Midbrain (tissue), 1 donor: ENCODE data around the gene GRIN2A.
A peak's percentile ranks its signal among the peaks of the same experiment; 100 is the strongest.

ENCODE experiments used
- DNase-seq: peaks from one replicate; lab custom pipeline; 2025; lab: John Stamatoyannopoulos, UW

Gene GRIN2A

DNA sequence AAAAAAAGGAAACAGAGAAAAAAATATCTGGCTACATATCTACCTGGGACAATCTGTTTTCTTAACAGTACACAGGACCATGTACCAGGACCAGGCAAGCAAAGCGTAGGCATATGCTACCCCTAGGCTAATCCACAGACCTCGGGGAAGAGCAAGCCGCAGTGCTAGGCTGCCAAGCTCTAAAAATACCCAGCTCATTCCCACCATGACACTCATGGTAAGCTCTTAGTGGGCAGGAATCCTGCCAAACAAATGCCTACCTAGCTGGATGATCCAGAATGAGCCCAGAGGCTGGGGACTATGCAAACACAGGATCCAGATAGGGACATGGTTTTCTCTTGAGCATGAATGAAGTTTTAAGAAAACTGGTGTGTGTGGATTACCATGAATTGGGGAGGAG lies 95.6 kb downstream of the GRIN2A start:
- DNase-seq = no peak

DNA sequence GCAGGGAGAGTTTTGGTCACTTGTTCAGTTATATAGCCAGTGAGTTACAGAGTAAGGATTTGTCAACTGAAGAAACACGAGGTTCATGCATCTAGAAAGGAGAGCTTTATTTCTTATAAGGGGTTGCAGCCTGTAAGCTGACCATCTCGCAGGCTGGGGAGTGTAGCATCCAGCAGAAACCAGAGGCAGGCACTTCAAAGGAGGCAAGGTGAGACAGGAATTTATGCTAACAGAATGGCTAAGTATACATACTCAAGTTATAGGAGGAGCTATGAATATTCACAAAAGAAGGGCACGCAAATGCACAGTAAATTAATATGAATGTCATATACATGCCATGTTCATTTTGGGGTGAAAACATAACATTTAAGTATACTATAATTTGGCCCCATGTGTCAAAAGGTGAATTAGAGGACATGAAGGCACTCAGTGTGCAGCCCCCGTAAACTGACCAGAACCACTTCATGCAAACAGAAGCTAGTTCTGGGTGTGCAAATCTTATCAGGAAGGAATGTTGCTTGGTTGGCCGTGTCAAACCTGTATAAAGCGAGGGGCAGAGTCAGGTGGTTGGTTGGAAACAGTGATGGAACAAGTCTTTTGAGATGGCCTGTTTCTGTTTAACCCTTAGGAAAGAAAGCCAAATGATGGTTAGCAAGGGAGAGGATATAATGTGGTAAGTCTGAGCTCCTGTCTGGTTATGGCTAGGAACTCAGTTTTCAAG lies 97.0 kb downstream of the GRIN2A start:
- DNase-seq = no peak

DNA sequence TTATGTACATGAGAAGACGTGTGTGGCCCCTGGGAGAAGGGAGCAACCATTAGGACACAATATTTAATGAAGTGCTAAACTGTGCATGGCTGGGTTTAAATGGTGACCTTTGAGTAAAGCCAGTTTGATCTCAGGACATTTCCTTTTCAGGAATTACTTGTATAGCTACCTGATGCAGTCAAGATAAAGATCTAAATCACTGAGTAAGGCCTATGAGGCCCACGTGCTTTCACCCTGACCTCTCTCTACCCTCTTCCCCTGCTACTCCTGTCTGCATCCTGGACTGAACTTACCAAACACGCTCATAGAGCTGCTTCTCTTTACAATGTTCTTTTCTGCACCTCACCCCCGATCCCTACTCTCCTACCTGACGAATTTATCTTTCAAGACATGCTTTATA lies 98.9 kb downstream of the GRIN2A start:
- DNase-seq = no peak

DNA sequence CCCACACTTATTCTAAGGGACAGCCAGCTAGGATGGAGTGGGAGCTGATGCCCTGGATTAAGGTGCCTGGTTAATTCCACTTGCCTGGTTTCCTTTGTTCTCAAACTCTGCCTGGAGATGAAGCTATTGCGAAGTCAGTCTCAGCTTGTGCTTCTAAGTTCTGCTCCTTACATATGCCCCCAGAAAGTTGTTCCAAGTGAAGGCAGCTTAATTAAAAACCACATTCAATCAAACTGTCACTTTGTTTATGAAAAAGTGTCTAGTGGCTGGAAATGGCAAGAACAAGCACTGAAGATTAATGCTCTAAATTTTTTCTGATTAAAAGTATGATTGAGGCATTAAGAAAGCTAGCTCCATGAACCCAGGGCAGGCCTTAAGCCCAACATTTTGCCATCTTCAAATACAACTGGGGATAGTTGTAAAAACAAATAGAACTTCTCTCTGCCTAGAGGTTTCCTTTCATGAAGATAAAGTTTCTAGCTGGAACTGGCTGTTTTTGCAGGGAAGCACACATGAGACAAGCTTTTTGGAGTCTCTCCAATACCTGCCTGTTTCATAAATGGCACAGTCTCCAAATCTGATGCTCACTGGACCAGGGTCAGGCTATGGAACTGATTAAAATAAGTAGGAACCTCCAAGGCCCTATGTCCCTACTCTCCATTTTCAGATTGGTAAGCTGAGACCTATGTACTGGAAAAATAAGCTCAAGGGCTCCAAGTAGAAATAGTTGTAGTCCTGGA lies 100.9 kb downstream of the GRIN2A start:
- no peak for DNase-seq

DNA sequence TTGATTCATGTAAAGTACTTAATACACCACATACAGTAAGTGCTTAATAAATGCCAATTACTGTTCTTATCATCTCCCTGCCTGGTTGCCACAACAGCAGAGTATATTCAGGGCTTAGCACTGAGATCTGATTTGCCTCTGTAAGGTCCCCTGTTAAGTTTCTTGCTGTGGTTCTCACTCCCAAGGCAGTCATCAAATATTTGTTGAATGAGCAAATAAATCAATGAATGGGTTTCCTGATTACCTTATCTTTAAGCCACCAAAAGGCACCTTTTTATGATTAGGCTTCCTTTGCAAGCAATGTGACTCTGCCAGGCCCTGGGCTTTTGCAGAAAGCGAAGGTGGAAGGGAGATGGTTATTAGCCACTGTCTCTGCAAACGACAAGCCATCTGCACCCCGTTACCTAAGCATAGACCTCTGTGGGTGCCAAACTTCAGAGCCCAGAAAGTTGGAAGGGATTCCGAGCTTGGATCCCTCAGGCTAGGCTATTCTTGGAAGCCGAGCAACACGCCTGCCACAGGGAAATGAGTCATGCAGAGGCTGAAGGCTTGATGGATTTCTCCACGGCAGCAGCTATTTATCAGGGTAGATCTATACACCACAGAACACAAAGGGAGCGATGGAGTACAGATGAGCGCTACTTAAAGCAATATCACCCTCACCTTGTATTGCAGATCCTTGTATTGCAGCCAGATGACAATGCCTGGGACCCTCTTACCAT lies 102.0 kb downstream of the GRIN2A start:
- DNase-seq = peak; percentile 33

DNA sequence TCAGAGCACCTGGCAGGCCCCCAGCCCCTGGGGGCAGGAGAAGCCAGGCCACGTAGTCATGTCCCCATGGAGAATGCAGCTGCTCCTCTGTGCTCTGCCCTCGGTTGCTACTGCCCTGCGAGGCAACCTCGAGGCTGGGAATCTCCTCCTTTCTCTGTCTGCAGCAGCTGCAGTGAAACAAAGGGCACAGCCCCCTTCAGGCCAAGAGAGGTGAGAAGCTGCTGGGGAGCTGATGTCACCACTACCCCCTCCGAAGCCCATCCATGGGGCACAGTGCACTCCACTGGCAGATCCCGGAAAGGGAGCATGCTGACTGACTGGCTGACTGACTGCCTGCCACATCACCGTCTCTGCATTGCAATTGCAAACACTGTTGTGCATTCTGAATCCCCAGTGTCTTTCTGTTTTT lies 103.7 kb downstream of the GRIN2A start:
- DNase-seq = no peak

DNA sequence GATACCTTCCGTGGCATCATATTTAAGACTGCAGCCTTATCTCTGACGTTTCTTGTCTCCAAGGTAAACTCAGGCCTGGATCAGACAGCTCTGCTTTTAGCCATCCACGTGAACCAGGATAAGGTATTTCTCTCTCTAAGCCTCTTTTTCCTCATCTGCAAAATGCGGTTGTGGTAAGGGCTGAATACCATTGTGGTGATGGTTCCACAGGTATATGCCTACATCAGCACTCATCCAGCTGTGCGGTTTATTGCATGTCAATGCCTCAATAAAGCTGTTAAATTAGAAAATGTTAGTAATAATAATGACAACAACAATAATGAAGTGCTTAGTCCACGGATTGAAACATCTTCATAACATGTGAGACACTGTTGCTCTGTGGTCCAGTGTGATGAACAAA lies 104.4 kb downstream of the GRIN2A start:
- DNase-seq = no peak

DNA sequence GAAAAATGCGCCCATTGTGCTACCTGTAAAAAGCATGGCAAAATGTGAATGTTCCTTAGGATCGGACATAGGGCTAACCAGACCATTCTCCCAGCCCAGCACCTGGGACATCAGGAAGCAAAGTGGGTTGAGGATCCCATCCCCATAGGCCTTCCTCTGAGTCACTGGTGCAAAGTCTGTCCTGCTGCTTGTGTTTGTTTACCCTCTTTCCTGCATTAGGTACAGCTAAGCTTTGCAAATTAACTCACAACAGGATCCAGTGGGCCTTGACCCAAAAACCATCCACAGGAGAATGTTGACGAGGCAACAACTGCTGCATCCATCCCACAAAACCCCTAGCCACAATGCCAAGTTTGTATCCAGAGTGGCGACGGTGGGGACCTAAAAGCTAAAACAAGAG lies 106.2 kb downstream of the GRIN2A start:
- DNase-seq = no peak

DNA sequence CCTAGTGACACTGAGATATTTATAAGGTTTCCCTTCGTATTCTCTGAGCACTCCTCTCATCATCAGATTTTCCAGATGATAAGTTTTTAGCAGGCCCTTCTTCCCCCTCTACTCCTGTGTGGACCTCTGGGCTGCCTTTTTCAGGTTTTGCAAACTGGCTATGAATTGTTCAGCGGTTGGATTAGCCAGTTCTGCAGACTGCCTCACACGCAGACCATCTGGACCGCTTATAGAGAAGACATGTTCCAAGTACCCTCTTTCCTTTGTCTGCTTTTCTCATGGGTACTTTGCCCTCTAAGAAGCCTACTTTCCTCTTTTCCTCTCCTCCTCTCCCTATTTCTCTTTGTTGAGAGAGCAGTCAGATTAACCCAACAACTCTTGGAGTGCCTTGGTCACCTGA lies 111.6 kb downstream of the GRIN2A start:
- no peak for DNase-seq

DNA sequence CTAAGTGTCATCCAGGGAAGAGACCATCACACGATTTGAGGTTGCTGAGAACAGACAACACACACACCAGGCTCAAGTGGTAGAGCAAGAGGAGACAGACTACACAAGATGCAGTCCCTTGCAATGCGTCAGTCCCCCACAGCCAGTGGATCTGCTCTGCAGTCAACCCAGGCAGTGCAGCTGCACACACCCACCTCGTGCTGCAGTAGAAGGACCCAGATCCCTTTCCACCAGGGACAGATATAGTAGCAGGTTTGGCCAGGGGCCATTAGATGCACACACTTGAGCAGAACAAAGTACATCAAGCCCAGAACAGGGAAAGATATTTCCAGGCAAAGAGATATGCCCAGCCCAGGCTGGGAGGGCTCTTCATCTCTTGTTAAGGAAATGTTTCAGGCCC lies 112.9 kb downstream of the GRIN2A start:
- DNase-seq = no peak

DNA sequence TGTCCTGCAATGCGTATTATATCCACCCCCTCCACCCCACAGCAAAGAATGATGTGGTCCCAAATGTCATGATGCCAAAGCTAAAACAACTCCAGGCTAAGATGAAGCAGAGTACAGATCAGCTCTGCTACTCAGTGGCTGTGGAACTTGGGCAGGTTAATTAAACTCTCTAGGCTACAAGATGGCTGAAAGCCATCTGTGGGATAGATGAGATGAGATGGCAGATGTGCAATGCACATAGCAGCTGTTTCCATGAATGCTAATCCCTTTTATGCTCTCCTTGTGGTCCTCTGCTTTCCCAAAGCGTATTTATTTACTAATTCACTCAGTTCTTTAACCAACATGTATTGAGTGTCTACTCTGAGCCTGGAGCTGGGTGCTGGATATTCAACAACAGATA lies 114.4 kb downstream of the GRIN2A start:
- no peak for DNase-seq

DNA sequence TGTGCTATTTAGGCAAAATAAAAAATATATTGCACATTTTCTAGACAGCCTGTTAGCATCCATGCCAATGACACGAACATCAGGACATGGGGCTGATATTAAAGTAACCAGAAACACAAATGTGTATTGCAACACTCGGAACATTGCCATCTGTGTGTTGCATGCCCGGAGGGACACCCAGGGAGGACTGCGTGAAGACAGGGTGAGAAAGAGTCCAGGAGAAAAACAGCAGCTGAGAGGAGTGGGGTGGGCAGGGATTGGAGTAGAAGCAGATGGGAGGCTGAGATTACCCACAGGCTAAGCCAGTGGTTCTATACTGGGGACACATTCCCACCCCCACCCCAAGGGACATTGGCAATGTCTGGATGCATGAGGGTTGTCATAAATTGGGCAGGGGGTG lies 114.8 kb downstream of the GRIN2A start:
- DNase-seq = no peak

DNA sequence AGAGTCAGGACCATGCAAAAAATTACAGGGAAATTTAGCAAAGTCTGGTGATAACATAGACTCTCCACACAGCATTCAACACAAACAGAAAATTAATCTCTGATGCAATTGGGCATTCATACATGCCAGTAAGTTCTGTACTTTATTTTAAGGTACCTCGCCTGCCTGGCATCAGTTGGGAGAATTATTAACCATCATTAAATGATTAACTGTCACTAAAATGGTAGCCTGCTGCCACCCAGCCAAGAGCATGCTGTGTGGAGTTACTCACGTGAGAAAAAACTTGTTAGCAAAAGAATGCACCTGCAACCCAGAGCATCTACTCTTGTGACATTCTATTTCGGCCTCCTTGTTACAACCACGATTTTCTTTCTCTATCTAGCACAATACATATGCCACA lies 117.2 kb downstream of the GRIN2A start:
- DNase-seq = no peak

DNA sequence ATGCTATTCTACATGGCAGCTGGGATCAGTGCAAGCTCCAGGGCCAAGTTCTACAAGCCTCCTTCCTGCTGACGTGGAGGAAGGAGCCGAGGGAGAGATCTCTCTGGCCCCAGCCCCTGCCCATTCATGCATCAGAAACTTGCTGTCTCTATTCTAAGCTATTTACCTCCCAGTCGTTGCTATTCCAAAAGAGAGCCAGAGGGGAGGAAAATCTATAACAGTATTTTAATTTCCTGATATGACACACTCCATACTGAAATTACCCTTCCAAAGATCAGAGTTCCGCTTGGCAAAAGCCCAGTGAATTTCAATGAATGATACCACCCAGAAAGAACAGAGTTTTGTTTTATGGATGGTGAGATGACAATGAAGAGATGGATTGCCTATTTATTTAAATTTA lies 133.4 kb downstream of the GRIN2A start:
- DNase-seq = no peak

DNA sequence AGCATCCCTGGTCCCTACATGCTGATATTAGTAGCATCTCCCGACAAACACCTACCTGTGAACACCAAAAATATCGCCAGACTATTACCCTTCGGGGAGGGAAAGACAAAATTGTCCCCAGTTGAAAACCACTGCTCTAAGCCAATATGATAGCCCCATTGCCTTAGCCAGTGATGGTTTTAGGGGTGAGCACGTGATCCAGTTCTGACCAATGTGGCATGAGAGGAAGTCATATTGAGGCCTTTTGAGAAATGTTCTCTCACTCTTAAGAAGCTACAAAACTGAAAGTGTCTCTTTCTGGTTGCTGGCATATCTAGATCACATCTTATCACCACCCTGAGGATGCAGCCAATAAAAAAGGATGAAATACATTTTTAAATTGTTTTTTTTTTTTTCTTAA lies 136.3 kb downstream of the GRIN2A start:
- DNase-seq = no peak

DNA sequence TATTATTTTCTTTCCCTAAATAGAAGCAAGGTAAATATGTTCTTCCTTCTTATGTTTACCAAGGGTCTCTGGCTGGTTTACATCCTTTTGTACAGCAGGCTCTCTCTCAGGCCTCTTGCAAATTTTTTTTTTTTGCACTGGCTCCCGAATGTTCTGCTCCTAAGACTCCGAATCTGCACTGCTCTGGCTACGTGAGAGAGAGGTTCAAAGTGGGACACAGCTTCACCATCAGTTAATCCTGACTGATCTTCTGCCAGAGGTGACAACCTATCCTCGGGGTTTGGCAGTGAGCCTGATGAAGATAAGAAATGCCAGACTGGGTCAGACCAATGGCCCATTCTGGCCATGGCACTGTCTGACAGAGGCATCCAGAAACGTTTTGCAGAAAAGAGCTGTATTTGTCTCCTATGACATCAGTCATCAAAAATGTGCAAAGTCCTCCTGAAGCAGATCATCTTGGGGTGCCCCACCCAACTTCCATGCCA lies 136.9 kb downstream of the GRIN2A start:
- no peak for DNase-seq

DNA sequence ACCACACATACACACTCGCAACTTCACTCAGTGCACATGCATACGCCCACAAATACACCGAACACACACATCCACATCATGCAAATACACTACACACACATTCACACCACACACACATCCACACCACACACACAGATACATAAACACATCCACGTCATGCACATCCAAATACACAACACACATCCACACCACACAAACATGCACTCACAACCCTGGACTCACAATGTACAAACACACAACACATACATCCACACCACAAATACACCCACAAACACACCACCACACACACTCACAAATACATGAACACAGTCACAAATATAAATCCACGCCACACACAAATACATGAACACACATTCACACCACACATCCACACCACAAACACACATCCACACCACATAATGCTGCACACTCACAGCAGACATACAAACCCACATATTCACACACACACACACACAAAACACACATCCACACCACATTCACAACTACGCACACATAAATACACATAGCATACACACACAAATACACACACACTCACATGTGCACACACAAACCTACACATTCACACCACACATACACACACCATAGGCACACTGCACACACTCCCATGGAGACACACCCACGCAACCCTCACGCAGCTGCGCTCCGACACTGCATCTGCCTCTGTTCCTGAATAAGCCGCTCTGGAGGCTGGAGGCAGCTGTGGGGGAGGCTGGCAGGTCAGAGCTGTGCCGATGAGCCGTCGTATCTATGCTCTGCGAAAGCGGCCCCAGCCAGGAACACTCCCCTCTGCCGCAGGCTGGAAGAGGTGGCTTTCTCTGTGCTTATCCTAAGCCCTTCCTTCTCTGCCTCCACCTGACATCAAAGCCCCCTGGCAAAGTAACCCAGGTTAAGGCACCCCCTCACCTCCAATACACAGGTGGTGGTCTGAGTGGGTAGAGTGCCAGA lies 141.8 kb downstream of the GRIN2A start:
- DNase-seq = no peak

DNA sequence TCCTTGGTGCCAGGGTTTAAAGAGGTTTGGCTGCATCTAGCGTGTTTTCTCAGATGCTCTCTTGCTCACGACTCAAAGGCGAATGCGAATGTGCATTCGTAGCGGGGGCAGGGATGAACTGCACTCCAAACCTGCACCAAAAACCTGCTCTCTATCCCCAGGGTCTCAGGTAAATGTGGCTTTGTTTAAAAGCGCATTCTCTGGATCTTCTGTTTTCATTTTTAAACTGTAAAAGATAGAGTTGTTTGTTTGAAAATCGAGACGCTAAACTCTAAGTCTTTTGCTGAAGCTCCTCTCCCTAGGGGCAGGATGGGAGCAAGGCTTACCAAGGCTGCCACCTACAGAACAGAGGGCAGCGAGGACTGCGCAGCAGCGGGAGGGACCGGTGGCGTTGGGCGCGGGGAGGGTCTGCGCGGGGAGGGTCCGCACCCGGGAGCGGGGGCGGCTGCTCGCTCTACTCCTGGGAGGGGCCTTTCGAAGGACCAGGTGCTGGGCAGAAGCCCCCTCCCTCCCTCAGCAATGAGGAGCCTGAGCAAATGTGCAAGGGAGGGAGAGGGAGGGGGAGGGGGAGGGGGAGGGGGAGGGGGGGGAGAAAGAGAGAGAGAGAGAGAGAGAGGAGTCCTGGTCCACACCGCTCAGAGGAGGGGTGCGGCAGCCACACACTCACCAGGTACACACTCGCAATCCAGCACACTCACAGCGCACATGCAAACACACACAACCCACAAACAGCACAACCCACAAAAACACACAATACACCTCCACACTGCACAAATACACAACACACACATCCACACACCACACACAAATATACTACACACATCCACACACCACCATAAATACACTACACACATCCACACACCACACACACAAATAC lies 142.8 kb downstream of the GRIN2A start:
- DNase-seq = peak; percentile 66

DNA sequence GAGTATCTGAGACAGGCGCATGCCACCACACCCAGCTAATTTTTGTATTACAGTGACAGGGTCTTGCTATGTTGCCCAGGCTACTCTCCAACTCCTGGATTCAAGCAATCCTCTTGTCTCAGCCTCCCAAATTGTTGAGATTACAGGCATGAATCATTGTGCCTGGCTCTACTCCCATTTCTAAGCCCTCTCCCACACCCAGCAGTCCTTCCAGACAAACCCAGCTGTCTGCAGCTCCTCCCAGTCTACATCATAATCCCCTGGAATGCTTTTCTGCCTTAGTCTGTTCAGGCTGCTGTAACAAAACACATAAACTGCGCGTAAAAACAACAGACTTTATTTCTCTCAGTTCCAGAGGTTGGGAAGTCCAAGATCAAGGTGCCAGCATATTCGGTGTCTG lies 144.5 kb downstream of the GRIN2A start:
- no peak for DNase-seq

DNA sequence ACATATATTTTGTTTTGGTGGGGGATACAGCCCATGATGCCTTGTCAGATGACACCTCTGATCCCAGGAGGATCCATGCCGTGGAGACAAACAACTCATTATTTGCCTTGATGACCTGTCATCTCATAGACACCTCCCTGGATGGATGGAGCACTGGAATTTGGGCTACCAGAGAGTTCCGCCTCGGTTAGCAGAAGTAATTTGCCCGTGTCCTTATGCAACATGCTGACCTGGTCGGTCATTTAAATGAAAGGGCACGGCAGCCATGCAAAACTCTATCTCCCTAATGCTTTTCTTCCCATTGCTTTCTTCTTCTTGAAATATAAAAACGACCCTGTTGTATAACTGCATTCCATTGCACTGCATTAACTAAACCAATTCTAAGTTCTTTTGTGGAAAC lies 145.3 kb downstream of the GRIN2A start:
- DNase-seq = no peak

DNA sequence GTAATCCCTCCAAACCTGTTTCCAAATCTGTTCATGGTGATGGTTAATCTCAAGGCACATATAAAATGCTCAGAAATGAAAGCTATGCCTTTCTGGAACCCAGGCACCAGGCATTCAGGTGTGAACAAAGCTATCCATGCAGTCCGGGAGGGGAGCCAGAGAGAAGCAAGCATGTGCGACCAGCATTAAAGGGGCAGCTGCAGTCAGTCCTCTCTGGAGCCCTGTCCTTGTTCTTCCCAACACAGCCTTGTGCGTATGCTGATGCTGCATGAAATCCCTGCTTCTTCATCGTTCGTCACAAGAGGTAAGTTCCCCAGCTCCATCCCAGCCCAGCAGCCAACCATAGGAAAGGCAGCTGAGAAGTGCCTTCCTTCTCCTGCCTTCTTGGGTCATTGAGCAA lies 148.7 kb downstream of the GRIN2A start:
- no peak for DNase-seq
